Measurements from ENCODE around the gene STARD3. TPM values are rescaled to one million over a fixed set of nuclear protein-coding genes. Genes with fewer than 3 reads are reported as not detected.

The STARD3 gene
- total and polyA plus RNA-seq, 2 of the 13 experiments (the other 11 are each of a cell fraction or from before 2014, with no cell fraction given): 34.6 to 100 TPM

DNA sequence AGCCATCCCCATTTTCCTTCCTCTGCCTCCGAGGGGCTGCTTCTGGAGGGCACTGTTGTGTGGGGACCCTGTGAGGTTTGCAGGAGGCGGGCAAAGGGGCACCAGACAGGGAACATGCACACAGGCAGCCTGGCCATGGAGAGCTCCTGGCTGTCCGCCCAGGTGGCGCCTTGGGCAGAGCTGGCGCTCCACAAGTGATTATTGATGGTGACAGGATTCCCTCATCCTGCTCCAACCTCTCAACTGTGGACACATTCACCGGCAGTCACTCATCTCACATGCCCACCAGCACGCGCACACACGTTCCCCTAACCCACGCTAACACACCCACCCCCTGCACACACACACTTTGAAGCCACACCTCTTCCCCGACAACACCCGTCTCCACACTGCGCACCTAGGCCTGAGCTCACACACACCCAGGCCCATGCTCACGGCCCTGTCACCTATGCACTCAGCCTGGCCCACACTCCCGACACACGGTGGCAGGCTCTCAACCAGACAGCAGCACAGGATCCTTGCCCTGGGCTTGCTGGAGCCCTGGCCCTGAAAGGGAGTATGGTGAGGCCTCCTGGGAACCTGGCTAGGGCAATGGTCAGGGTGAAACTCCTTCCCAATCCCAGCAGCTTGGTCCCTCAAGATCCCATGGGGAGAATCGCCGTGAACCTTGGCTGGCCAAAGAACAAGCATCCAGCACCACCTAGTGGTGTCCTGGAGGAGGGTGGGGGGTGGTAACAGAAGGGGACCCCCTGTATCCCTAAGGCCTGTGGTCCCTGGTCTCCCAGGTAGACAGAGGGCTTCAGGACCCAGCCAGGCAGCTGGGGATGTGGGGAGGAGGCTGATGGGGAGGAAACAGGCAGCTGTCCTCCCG, 34.9 kb downstream of the STARD3 start (continued):
- TF ChIP-seq, protein P1, sequence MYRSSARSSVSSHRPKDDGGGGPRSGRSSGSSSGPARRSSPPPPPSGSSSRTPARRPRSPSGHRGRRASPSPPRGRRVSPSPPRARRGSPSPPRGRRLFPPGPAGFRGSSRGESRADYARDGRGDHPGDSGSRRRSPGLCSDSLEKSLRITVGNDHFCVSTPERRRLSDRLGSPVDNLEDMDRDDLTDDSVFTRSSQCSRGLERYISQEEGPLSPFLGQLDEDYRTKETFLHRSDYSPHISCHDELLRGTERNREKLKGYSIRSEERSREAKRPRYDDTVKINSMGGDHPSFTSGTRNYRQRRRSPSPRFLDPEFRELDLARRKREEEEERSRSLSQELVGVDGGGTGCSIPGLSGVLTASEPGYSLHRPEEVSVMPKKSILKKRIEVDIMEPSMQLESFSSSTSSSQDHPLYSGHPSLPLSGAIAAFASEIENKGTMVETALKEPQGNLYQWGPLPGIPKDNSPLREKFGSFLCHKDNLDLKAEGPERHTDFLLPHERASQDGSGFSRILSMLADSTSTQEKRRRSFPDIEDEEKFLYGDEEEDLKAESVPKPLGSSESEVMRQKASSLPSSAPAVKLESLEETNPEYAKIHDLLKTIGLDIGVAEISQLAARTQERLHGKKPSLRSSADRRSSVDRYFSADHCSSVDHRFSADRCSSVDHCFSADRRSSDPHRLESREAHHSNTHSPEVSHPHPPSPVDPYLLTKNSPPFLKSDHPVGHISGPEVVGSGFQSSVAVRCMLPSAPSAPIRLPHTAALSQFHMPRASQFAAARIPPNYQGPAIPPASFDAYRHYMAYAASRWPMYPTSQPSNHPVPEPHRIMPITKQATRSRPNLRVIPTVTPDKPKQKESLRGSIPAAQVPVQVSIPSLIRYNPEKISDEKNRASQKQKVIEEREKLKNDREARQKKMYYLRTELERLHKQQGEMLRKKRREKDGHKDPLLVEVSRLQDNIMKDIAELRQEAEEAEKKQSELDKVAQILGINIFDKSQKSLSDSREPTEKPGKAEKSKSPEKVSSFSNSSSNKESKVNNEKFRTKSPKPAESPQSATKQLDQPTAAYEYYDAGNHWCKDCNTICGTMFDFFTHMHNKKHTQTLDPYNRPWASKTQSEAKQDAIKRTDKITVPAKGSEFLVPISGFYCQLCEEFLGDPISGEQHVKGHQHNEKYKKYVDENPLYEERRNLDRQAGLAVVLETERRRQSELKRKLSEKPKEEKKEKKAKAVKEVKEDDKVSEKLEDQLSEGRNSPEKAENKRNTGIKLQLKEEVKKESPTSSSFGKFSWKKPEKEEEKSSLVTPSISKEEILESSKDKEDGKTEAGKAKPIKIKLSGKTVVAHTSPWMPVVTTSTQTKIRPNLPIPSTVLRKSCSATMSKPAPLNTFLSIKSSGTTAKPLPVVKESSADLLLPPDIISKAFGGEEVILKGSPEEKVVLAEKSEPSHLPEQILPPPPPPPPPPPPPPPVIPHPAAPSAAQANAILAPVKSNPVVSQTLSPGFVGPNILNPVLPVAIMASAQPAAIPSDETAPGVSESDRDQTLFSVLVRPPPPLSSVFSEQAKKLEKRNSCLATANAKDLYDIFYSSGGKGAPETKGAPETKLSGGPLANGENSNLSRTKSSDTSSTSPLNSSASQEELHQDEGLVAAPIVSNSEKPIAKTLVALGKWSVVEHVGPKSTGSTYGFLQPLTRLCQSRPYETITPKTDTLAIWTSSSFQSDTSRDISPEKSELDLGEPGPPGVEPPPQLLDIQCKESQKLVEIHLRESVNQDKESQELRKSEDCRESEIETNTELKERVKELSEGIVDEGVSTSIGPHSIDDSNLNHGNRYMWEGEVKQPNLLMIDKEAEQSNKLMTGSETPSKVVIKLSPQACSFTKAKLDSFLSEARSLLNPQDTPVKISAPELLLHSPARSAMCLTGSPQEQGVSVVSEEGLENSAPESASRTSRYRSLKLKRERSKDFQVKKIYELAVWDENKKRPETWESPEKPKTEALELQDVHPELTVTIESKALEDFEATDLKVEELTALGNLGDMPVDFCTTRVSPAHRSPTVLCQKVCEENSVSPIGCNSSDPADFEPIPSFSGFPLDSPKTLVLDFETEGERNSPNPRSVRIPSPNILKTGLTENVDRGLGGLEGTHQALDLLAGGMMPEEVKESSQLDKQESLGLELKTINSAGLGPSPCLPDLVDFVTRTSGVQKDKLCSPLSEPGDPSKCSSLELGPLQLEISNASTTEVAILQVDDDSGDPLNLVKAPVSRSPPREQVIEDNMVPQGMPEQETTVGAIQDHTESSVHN (CRISPR knock-in tag; IDR thresholded peaks at IDR 0.05): peak; percentile 80
- TF ChIP-seq ZNF720 (CRISPR knock-in tag; IDR thresholded peaks at IDR 0.05) (no peak), NKX3-1 (CRISPR knock-in tag; IDR thresholded peaks at IDR 0.05) (no peak), ZNF430 (CRISPR knock-in tag; IDR thresholded peaks at IDR 0.05) (no peak), FOXC1 (CRISPR knock-in tag; IDR thresholded peaks at IDR 0.05; ENCODE audit: borderline replicate concordance) (peak; percentile 89), ZNF775 (CRISPR knock-in tag; IDR thresholded peaks at IDR 0.05; ENCODE audit: borderline replicate concordance) (no peak), HNRNPL (IDR thresholded peaks at IDR 0.05; ENCODE audit: low read depth, low read length) (0 out of 2 replicates have a peak, but pooled peaks have one; percentile 49), ZNF781 (CRISPR knock-in tag; IDR thresholded peaks at IDR 0.05; ENCODE audit: borderline replicate concordance, not compliant biosample characterization) (no peak), ZNF619 (CRISPR knock-in tag; IDR thresholded peaks at IDR 0.05) (peak; percentile 91; the same call in 1 of the 2 replicates), REXO4 (CRISPR knock-in tag; IDR thresholded peaks at IDR 0.05; ENCODE audit: borderline replicate concordance) (no peak), ZNF550 (CRISPR knock-in tag; IDR thresholded peaks at IDR 0.05; ENCODE audit: borderline replicate concordance) (peak; percentile 68; the same call in 1 of the 2 replicates), ZNF644 (CRISPR knock-in tag; IDR thresholded peaks at IDR 0.05; ENCODE audit: low read depth) (no peak), ZFP36 (IDR thresholded peaks at IDR 0.05; ENCODE audit: borderline replicate concordance, low read depth, low read length, partially characterized antibody) (no peak), POLR2A (IDR thresholded peaks at IDR 0.05; ENCODE audit: insufficient read depth in 1 of 2, low read depth in 2 of 2, low read length in 2 of 2) (no peak; a peak in 2 of 4 replicates), GABPA (IDR thresholded peaks at IDR 0.05; ENCODE audit: low read depth, low read length) (no peak), GABPA (CRISPR knock-in tag; IDR thresholded peaks at IDR 0.05; ENCODE audit: low read depth) (no peak; the same call in 1 of the 2 replicates)
- TF ChIP-seq, protein P2, sequence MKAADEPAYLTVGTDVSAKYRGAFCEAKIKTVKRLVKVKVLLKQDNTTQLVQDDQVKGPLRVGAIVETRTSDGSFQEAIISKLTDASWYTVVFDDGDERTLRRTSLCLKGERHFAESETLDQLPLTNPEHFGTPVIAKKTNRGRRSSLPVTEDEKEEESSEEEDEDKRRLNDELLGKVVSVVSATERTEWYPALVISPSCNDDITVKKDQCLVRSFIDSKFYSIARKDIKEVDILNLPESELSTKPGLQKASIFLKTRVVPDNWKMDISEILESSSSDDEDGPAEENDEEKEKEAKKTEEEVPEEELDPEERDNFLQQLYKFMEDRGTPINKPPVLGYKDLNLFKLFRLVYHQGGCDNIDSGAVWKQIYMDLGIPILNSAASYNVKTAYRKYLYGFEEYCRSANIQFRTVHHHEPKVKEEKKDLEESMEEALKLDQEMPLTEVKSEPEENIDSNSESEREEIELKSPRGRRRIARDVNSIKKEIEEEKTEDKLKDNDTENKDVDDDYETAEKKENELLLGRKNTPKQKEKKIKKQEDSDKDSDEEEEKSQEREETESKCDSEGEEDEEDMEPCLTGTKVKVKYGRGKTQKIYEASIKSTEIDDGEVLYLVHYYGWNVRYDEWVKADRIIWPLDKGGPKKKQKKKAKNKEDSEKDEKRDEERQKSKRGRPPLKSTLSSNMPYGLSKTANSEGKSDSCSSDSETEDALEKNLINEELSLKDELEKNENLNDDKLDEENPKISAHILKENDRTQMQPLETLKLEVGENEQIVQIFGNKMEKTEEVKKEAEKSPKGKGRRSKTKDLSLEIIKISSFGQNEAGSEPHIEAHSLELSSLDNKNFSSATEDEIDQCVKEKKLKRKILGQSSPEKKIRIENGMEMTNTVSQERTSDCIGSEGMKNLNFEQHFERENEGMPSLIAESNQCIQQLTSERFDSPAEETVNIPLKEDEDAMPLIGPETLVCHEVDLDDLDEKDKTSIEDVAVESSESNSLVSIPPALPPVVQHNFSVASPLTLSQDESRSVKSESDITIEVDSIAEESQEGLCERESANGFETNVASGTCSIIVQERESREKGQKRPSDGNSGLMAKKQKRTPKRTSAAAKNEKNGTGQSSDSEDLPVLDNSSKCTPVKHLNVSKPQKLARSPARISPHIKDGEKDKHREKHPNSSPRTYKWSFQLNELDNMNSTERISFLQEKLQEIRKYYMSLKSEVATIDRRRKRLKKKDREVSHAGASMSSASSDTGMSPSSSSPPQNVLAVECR (CRISPR knock-in tag; IDR thresholded peaks at IDR 0.05; ENCODE audit: borderline replicate concordance): peak; percentile 71

All from HepG2 (cell line).